H1 (cell line): Measurements from ENCODE around the gene LRRC26. TPM values are rescaled to one million over a fixed set of nuclear protein-coding genes. Genes with fewer than 3 reads are reported as not detected.

Source experiments
- CTCF ChIA-PET: fragments of 300-600 bp; sonication (Branson Sonifier 250); formaldehyde crosslinking; loops from one replicate; lab custom pipeline; 2021; ENCODE audit not compliant: partially characterized antibody; lab: Charles Lee
- POLR2A ChIA-PET: fragments of 300-600 bp; sonication (Branson Sonifier 250); formaldehyde crosslinking; loops from one replicate; lab custom pipeline; 2021; ENCODE audit warnings: inconsistent platforms; ENCODE audit not compliant: partially characterized antibody; lab: Charles Lee
- DNase-seq, 2 experiments: peaks; one replicate each; pipeline versions ENCODE4 v3.0.0 to v3.0.0-alpha.2; 2010 to 2022; ENCODE audit warnings: low spot score in 2 of 2, low read depth in 1 of 2, mixed read lengths in 1 of 2
- FAIRE-seq: peaks from 2 replicates; lab custom pipeline; 2011; peaks lifted over from hg19 to GRCh38; lab: Jason Lieb, UNC
- H2AFZ ChIP-seq: 2 replicates; pipeline ENCODE4 v1.8.1; 2012; ENCODE audit warnings: low read length, inconsistent platforms
- H2AK5ac ChIP-seq: 2 replicates; pipeline ENCODE4 v1.6.1; 2013; ENCODE audit warnings: low read depth, low read length
- H2BK120ac ChIP-seq: replicated peaks from 2 replicates; pipeline ENCODE3; 2013; ENCODE audit warnings: low read depth, low read length, inconsistent platforms
- H2BK12ac ChIP-seq: 2 replicates; pipeline ENCODE4 v1.6.1; 2013; ENCODE audit warnings: low read depth, low read length
- H2BK15ac ChIP-seq: 2 replicates; pipeline ENCODE4 v1.6.1; 2013; ENCODE audit warnings: low read length
- H2BK20ac ChIP-seq: 2 replicates; pipeline ENCODE4 v1.6.1; 2013; ENCODE audit warnings: low read length
- H2BK5ac ChIP-seq: 2 replicates; pipeline ENCODE4 v1.6.1; 2013; ENCODE audit warnings: low read depth, low read length
- H3K14ac ChIP-seq: 2 replicates; pipeline ENCODE4 v1.6.1; 2013; ENCODE audit warnings: inconsistent platforms; ENCODE audit not compliant: insufficient read length
- H3K18ac ChIP-seq: 2 replicates; pipeline ENCODE4 v1.6.1; 2013; ENCODE audit warnings: low read length; ENCODE audit errors: extremely low read depth
- H3K23ac ChIP-seq: 2 replicates; pipeline ENCODE4 v1.6.1; 2013; ENCODE audit warnings: inconsistent platforms; ENCODE audit not compliant: insufficient read length
- H3K23me2 ChIP-seq: 2 replicates; pipeline ENCODE4 v1.6.1; 2013; ENCODE audit warnings: low read depth, low read length
- H3K27ac ChIP-seq: 2 replicates; pipeline ENCODE4 v1.6.1; 2011; ENCODE audit warnings: low read depth, low read length, inconsistent platforms
- H3K27me3 ChIP-seq, 4 experiments: replicated peaks in 1 of 4; 1 replicate in 1 of 4; 2 replicates in 3 of 4; pipeline versions ENCODE4 v1.6.1 to v1.8.1; 2011 to 2013; ENCODE audit warnings: low read length in 3 of 4, mild to moderate bottlenecking in 3 of 4, inconsistent platforms in 2 of 4, mixed read lengths in 2 of 4, moderate library complexity in 1 of 4; ENCODE audit not compliant: control insufficient read depth in 3 of 4, insufficient read depth in 3 of 4; ENCODE audit errors: extremely low read depth in 1 of 4
- H3K36me3 ChIP-seq, 4 experiments: 2 replicates each; pipeline versions ENCODE4 v1.6.1 to v1.8.1; 2011 to 2013; ENCODE audit warnings: mild to moderate bottlenecking in 4 of 4, low read length in 3 of 4, moderate library complexity in 2 of 4, control low read depth in 1 of 4, inconsistent platforms in 1 of 4; ENCODE audit not compliant: insufficient read depth in 4 of 4, control insufficient read depth in 2 of 4
- H3K4ac ChIP-seq: replicated peaks from 2 replicates; pipeline ENCODE3; 2013; ENCODE audit warnings: low read length, low read depth, mixed read lengths, inconsistent platforms; ENCODE audit not compliant: insufficient read length
- H3K4me1 ChIP-seq, 4 experiments: replicated peaks in 1 of 4; 1 replicate in 1 of 4; 2 replicates in 3 of 4; pipeline versions ENCODE4 v1.6.1 to v1.8.1; 2011 to 2013; ENCODE audit warnings: low read length in 3 of 4, inconsistent platforms in 2 of 4, mixed read lengths in 1 of 4; ENCODE audit not compliant: insufficient read depth in 4 of 4, control insufficient read depth in 3 of 4
- H3K4me2 ChIP-seq, 2 experiments: 2 replicates each; pipeline versions ENCODE4 v1.6.1 to v1.8.1; 2011 to 2013; ENCODE audit warnings: low read depth in 2 of 2, low read length in 2 of 2, control low read depth in 1 of 2, inconsistent platforms in 1 of 2, mild to moderate bottlenecking in 1 of 2; ENCODE audit not compliant: insufficient read depth in 1 of 2
- H3K4me3 ChIP-seq, 4 experiments: fragments of 200-600, 300-600 bp in 1 of 4; sonication (generic), shearing (Covaris generic), sonication (Bioruptor Twin) in 1 of 4; 2 replicates each; pipeline versions ENCODE4 v1.5.1 to v1.8.1; 2011 to 2016; ENCODE audit warnings: low read length in 4 of 4, low read depth in 3 of 4, control low read depth in 2 of 4, inconsistent platforms in 2 of 4, mild to moderate bottlenecking in 2 of 4, mixed read lengths in 1 of 4, moderate library complexity in 1 of 4; ENCODE audit not compliant: insufficient read depth in 2 of 4; ENCODE audit errors: extremely low read depth in 1 of 4
- H3K56ac ChIP-seq: replicated peaks from 2 replicates; pipeline ENCODE3; 2013; ENCODE audit warnings: low read depth, mild to moderate bottlenecking, mixed read lengths, low read length, inconsistent platforms; ENCODE audit not compliant: insufficient read length
- H3K79me1 ChIP-seq: 2 replicates; pipeline ENCODE4 v1.6.1; 2013; ENCODE audit warnings: low read depth, low read length, control low read depth
- H3K79me2 ChIP-seq, 2 experiments: 2 replicates each; pipeline versions ENCODE4 v1.6.1 to v1.8.1; 2012 to 2013; ENCODE audit warnings: low read length in 2 of 2, mild to moderate bottlenecking in 2 of 2, inconsistent platforms in 1 of 2; ENCODE audit not compliant: insufficient read depth in 2 of 2, control insufficient read depth in 1 of 2
- H3K9ac ChIP-seq, 4 experiments: replicated peaks in 1 of 4; 1 replicate in 1 of 4; 2 replicates in 3 of 4; pipeline versions ENCODE4 v1.6.1 to v1.8.1; 2011 to 2013; ENCODE audit warnings: low read depth in 3 of 4, low read length in 3 of 4, control low read depth in 2 of 4, mild to moderate bottlenecking in 2 of 4, moderate library complexity in 2 of 4, inconsistent platforms in 1 of 4; ENCODE audit errors: extremely low read depth in 1 of 4
- H3K9me3 ChIP-seq, 2 experiments: 2 replicates each; pipeline versions ENCODE4 v1.6.1 to v1.8.1; 2012 to 2013; ENCODE audit warnings: mild to moderate bottlenecking in 2 of 2, moderate library complexity in 2 of 2, control low read depth in 1 of 2, inconsistent platforms in 1 of 2, low read depth in 1 of 2, low read length in 1 of 2, mixed read lengths in 1 of 2; ENCODE audit not compliant: insufficient read depth in 2 of 2
- H4K20me1 ChIP-seq, 2 experiments: replicated peaks in 1 of 2; 2 replicates each; pipeline versions ENCODE3 to v1.8.1; 2011 to 2013; ENCODE audit warnings: inconsistent platforms in 2 of 2, low read length in 2 of 2, mild to moderate bottlenecking in 1 of 2; ENCODE audit not compliant: insufficient read depth in 2 of 2, control insufficient read depth in 1 of 2
- H4K5ac ChIP-seq: 2 replicates; pipeline ENCODE4 v1.6.1; 2013; ENCODE audit warnings: low read length, low read depth, mixed read lengths, inconsistent platforms; ENCODE audit not compliant: insufficient read length
- H4K8ac ChIP-seq: 2 replicates; pipeline ENCODE4 v1.8.0; 2013; ENCODE audit warnings: mild to moderate bottlenecking, moderate library complexity, low read length, inconsistent platforms; ENCODE audit not compliant: insufficient read depth; ENCODE audit errors: extremely low read depth
- H4K91ac ChIP-seq: replicated peaks from 2 replicates; pipeline ENCODE3; 2013; ENCODE audit warnings: low read length, mixed read lengths, inconsistent platforms; ENCODE audit not compliant: insufficient read length
- BRCA1 ChIP-seq: IDR thresholded peaks from 2 replicates; pipeline ENCODE4 v1.6.1; 2012; ENCODE audit warnings: low read depth, low read length, improper control_type of control experiment
- FOSL1 ChIP-seq: IDR thresholded peaks from 2 replicates; pipeline ENCODE4 v1.6.1; 2011; ENCODE audit warnings: mild to moderate bottlenecking, low read depth, low read length, moderate library complexity; ENCODE audit not compliant: insufficient read depth
- GABPA ChIP-seq: IDR thresholded peaks from 2 replicates; pipeline ENCODE4 v1.6.1; 2011; ENCODE audit warnings: mild to moderate bottlenecking, low read length, moderate library complexity, borderline replicate concordance; ENCODE audit not compliant: insufficient read depth
- JUND ChIP-seq: IDR thresholded peaks from 2 replicates; pipeline ENCODE4 v1.6.1; 2011; ENCODE audit warnings: mild to moderate bottlenecking, improper control_type of control experiment, low read length
- RAD21 ChIP-seq, 2 experiments: IDR thresholded peaks in 1 of 2; conservative IDR thresholded peaks in 1 of 2; 2 replicates each; pipeline ENCODE4 v1.6.1; 2011; ENCODE audit warnings: low read depth in 2 of 2, low read length in 2 of 2, improper control_type of control experiment in 1 of 2, inconsistent platforms in 1 of 2, mild to moderate bottlenecking in 1 of 2, moderate library complexity in 1 of 2
- TBP ChIP-seq: IDR thresholded peaks from 2 replicates; pipeline ENCODE4 v1.6.1; 2011; ENCODE audit warnings: low read depth, low read length, improper control_type of control experiment
- WGBS, 2 experiments: shearing (Covaris generic) in 1 of 2; methylation state at CpG; one replicate each; pipeline versions ENCODE4 v1.1.6 to v1.1.7; 2013 to 2015; ENCODE audit warnings: low lambda C conversion rate in 2 of 2, mixed read lengths in 2 of 2, inconsistent platforms in 1 of 2, low coverage in 1 of 2, missing lambda C conversion rate in 1 of 2; ENCODE audit not compliant: insufficient replicate concordance in 2 of 2, insufficient coverage in 1 of 2, insufficient read length in 1 of 2; ENCODE audit errors: extremely low coverage in 1 of 2, missing lambda C conversion rate in 1 of 2; 5-methylcytosine and 5-hydroxymethylcytosine counted together
- polyA plus RNA-seq, 7 experiments: library from polyadenylated mRNA; depleted of rRNA in 3 of 7; stranded (reverse) in 5 of 7; unstranded in 2 of 7; fragments of >200 nt in 5 of 7; fragments of 200-250 nt in 2 of 7; gene quantifications; 1 replicate in 5 of 7; 2 replicates in 1 of 7; 4 replicates in 1 of 7; pipeline versions ENCODE4 v1.2.1 to v1.2.3, GENCODE V29; 2011 to 2013; ENCODE audit warnings: missing spikeins in 2 of 7, mixed read lengths in 2 of 7
- total RNA-seq: library from RNA; stranded (reverse); fragmentation: NEBNext Ultra II Directional; extraction: Animal tissue kit (Norgen Biotek cat#: 25700); gene quantifications from 2 replicates; pipeline ENCODE4 v1.2.1, GENCODE V29; 2021
- TF ChIP-seq, protein P1 (sequence below), 3 experiments: IDR thresholded peaks; 1 replicate in 2 of 3; 2 replicates in 1 of 3; pipeline versions ENCODE4 v1.5.1 to v1.6.1; 2011; ENCODE audit warnings: low read length in 3 of 3, mild to moderate bottlenecking in 3 of 3, inconsistent platforms in 2 of 3, low read depth in 1 of 3, moderate library complexity in 1 of 3; ENCODE audit not compliant: insufficient read depth in 1 of 3; ENCODE audit errors: control extremely low read depth in 1 of 3

LRRC26 gene
- total and polyA plus RNA-seq, 2 of the 8 experiments (the other 6 are each of a cell fraction or from before 2014, with no cell fraction given), result 0.34 to 0.85 TPM

DNA sequence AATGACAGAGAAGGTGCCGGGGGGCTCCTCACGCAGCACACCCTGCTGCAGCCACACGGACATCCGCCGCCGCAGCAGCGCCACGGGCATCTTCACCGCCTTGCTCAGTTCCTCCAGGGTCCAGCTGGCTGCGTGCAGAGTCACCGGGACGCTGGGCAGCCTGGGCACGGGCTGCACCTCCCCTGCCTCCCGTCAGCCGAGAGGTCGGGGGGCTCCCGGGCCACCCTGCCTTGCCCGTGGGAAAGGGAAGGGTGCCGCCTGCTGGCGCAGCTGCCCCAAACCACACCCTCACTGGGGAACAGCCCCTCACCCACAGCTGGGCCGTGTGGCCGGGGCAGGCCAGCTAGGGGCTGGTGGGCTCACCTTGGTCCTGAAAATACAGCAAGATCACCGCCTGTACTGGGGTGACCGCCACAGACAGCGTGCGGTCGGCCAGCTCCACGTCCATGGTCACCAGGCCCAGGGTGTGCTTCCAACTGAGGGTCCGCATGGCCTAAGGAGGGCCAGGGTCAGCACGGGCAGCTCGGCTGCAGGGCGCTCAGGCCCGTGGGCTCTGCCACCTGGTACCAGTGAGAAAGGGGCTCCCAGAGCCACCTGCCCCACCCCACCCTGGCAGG is 5.6 kb upstream of the LRRC26 start:
- H3K56ac ChIP-seq, result no peak overlapping the region
- no peak overlapping the region for H3K23ac ChIP-seq
- ChIA-PET POLR2A (interaction anchor here (0.7 to 3.7 kb wide), 22 partner anchors 9 to 106 kb away, joined by 3 to 15 read pairs (median 4); partner anchors contain the start of genes MAN1B1, NDOR1, SSNA1 and TMEM203), CTCF (interaction anchor here (0.7 to 3.9 kb wide), 32 partner anchors 8 to 201 kb away, joined by 3 to 47 read pairs (median 5); partner anchors contain the start of genes ABCA2, ANAPC2, GRIN1 and RNF208)
- H3K23me2 ChIP-seq, result no peaks in the 10 kb centered on the region; the same call in 1 of the 2 replicates
- DNase-seq (peak in 1 of 2 experiments; percentile 80), FAIRE-seq (no peak)
- H4K91ac ChIP-seq, result no peak overlapping the region
- H4K8ac ChIP-seq, result no peak overlapping the region
- no peak overlapping the region for H3K14ac ChIP-seq
- H3K18ac ChIP-seq, result no peak overlapping the region
- H3K36me3 ChIP-seq, result peaks cover 0 to 7% (median 0%) of the 10 kb centered on the region in 4 experiments; a peak in 2 of 8 replicates
- no peak overlapping the region for H2AK5ac ChIP-seq
- no peak overlapping the region for H3K27ac ChIP-seq
- H3K27me3 ChIP-seq, result peaks cover 2 to 21% (median 16%) of the 10 kb centered on the region in 4 experiments
- WGBS, 2 experiments, result 65% methylated on average over 27 of the region's 33 CpGs; no CpG with 5 or more reads in 1 of the 2 experiments
- peak overlapping the region in 1 of 4 experiments; percentile 27; a peak in 1 of 8 replicates for H3K4me3 ChIP-seq
- no peaks in the 10 kb centered on the region for H3K79me2 ChIP-seq
- H4K20me1 ChIP-seq, result peaks cover 2 to 18% of the 10 kb centered on the region in 2 experiments
- peak overlapping the region; percentile 50; the same call in 1 of the 2 replicates for H2BK12ac ChIP-seq
- H2BK5ac ChIP-seq, result no peak overlapping the region
- H3K9me3 ChIP-seq, result no peaks in the 10 kb centered on the region
- H2BK20ac ChIP-seq, result no peak overlapping the region
- no peak overlapping the region for H3K9ac ChIP-seq
- H2BK120ac ChIP-seq, result no peak overlapping the region
- H2BK15ac ChIP-seq, result no peak overlapping the region
- H4K5ac ChIP-seq, result no peak overlapping the region
- no peak overlapping the region for H2AFZ ChIP-seq
- no peak overlapping the region for H3K4ac ChIP-seq
- H3K4me2 ChIP-seq, result peak overlapping the region in 1 of 2 experiments; percentile 30; a peak in 1 of 4 replicates
- peaks cover 0 to 11% (median 6%) of the 10 kb centered on the region in 4 experiments; a peak in 6 of 7 replicates for H3K4me1 ChIP-seq
- H3K79me1 ChIP-seq, result no peaks in the 10 kb centered on the region
- TF ChIP-seq BRCA1, result no peak
- TF ChIP-seq, protein P1, sequence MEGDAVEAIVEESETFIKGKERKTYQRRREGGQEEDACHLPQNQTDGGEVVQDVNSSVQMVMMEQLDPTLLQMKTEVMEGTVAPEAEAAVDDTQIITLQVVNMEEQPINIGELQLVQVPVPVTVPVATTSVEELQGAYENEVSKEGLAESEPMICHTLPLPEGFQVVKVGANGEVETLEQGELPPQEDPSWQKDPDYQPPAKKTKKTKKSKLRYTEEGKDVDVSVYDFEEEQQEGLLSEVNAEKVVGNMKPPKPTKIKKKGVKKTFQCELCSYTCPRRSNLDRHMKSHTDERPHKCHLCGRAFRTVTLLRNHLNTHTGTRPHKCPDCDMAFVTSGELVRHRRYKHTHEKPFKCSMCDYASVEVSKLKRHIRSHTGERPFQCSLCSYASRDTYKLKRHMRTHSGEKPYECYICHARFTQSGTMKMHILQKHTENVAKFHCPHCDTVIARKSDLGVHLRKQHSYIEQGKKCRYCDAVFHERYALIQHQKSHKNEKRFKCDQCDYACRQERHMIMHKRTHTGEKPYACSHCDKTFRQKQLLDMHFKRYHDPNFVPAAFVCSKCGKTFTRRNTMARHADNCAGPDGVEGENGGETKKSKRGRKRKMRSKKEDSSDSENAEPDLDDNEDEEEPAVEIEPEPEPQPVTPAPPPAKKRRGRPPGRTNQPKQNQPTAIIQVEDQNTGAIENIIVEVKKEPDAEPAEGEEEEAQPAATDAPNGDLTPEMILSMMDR (IDR thresholded peaks at IDR 0.05; ENCODE audit: control extremely low read depth in 1 of 3, insufficient read depth in 1 of 3, low read depth in 1 of 3, low read length in 3 of 3), result peak in 2 of 3 experiments; percentile 72 to 75; a peak in 3 of 4 replicates
- TF ChIP-seq FOSL1, result 0 out of 2 replicates have a peak, but pooled peaks have one; percentile 11
- no peak for TF ChIP-seq TBP
- TF ChIP-seq JUND, result no peak
- peak; percentile 82; the same call in 1 of the 2 replicates for TF ChIP-seq GABPA
- peak; percentile 70 to 77 for TF ChIP-seq RAD21 (IDR thresholded peaks at IDR 0.05 in 1 of 2, conservative IDR thresholded peaks at IDR 0.05 in 1 of 2; ENCODE audit: low read depth in 2 of 2, low read length in 2 of 2)
- TF ChIP-seq, all 59 proteins: peak for 4
